HG03354 (cell line): ENCODE measurements around the gene PVALEF.
"Not testable (repeated sequence)": the region's sequence is repeated elsewhere in the genome, so short reads cannot be mapped to it uniquely, and the experiment has no call there.

Experiments
- ATAC-seq: cut with Tn5 transposase; IDR thresholded peaks from one replicate; pipeline ENCODE4 v1.9.1; 2021; ENCODE audit warnings: mild to moderate bottlenecking; ENCODE audit not compliant: unreplicated experiment, poor library complexity, severe bottlenecking

Gene PVALEF

DNA sequence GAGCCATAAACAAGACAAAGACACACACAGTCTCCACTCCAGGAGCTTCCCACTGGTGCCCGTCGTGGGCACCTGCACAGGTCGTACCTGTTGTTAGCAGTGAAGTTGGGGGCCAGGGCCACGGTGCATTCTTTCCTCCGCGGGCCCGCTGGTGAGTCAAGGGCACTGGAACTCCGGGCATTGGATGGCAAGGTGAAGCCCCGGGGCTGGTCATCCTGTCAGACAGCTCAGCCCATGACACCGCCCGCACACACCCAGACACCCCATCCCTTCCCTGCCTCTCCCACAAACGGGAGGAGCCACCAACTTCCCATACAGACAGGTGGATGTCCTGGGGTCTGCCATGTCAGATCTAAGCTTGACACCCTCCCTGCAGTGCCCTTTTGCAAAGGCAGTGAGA, 41.4 kb downstream of the PVALEF start:
- ATAC-seq: no peak

DNA sequence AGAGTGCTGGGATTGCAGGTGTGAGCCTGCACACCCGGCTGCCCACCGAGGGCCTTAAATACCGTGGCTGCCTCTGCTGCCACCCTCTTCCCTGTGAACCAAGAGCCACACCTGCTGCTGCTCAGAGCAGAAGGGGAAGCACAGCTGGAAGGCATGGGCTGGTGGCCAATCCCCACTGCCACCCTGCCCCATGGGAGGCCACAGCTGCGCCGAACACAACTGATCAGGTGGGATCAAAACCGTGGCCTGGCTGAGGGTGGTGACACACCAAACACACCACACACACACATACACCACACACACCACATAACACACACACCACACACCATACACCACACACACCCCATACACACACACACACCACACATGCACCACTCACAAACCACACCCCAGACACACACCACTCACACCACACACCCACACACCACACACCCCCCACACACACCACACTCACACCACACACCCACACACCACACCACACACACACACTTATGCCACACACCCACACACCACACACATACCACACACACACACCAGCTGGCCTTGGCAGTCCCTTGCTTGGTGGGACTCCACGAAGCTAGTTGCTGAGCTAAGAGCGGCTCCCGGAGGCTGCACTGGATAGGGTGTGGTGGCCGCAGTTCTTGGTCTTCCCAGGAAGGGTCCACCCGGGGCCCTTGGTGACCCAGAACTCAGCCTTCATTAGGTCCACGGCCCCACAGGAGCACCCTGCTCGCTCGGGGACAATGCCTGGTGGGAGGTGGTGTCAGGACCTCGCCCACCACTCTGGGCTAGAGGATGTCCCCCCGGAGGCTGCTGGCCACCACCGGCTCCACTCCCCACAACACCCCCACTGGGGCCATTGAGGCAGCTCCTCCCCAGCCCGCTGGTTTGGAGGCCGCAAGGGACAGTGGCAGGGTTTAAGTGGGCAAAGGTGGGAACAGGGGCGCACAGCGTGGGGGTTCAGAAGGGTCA, 42.6 kb downstream of the PVALEF start:
- ATAC-seq: no peak

DNA sequence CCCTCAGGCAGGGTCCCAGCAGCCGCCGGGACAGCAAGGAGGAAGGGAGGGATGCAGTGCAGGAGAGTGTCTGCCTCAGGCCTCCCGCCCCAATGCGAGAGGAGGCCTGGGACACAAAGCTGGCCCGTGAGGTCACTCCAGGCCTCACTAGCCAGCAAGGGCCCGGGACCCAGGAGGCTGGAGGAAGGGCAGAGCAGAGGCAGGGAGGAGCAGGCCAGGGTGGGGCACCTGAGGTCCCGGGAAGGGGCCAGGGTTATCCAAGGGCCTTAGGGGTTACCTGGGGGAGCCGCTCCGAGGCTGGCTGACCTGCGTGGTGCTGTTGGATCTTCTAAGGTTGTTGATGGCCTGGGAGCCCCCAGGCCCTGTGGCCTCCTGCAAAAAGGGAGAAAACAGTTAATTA, 43.3 kb downstream of the PVALEF start:
- ATAC-seq: no peak

DNA sequence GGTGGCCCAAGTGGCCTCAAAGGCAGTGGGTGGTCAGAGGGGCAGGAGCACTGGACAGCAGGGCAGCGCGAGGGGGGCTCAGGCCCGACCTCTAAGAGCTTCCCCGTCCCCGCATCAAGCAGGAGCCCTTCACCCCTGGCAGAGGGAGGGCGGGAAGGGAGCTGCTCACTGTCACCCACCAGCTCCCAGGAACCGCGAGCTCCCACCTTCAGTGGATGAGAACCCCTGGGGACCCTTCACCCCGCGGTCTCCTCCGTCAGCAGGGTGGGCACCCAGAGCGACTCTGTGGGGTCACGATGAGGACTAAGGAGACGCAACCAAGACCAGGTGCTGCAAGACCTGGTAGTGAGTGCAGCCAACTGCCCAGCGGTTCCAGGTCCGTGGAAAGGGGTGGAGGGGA, 43.8 kb downstream of the PVALEF start:
- no peak for ATAC-seq

DNA sequence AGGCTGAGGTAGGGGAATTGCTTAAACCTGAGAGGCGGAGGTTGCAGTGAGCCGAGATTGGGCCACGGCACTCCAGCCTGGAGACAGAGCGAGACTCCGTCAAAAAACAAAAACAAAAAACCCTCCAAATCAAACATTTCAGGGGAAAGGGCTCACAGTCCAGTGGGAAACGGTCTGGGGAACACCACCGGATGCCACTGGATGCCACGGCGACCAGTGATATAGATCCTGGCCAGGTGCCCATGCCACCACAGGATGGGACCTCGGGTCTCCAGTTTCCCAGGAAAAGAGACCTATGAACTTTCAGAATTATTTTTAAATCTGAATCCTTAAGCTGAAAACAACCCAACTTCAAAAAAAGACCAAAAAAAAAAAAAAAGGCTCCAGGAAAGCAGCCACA, 45.2 kb downstream of the PVALEF start:
- ATAC-seq: no peak

DNA sequence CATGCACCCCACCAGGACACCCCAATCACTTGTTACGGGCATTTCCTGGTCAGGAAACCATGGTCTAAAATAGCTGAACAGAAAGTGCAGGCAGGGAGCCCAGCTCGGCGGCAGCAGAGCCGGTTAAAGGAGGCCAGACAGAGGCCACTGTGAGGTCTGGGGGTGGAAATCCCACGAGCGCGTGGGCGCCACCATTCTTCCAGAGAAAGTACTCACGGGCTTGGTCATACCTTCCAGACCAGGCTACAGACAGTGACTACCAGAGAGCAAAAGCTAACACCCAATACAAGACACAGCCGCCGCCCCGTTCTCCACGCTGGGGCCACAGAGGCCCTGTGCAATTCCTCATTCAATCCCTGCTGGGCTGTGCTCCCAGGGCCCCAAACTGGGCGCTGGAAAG, 45.6 kb downstream of the PVALEF start:
- no peak for ATAC-seq

DNA sequence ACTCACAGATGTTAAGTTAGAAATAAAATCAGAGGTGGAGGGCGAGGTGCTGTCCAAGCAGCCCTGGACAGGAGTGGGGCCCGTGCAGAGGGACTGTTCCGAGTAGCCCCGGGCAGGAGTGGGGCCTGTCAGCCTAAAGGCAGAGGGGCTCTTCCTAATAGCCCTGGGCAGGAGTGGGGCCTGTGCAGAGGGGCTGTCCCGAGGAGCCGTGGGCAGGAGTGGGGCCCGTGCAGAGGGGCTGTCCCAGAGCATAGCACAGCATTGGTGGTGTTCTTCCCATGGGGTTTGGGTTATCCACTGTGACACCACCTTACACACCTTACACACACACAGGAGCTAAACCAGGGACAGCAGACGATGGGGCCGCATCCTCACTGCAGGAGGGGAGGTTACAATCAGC, 47.1 kb downstream of the PVALEF start:
- ATAC-seq: no peak

DNA sequence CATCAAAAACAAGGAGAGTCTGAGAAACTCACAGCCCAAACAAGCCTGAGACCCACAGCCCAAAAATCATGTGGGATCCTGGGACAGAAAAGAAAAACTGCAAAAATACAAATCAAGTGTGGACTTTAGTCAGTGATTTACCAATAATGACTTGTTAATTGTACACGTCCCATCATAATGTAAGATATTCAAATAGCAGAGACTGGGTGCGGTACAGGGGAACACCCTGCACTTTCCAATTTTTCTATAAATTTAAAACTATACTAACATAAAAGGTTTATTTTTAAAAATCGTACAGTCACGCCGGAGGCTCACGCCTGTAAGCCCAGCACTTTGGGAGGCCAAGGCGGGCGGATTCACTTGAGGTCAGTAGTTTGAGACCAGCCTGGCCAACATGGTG, 48.7 kb downstream of the PVALEF start:
- ATAC-seq: no peak

DNA sequence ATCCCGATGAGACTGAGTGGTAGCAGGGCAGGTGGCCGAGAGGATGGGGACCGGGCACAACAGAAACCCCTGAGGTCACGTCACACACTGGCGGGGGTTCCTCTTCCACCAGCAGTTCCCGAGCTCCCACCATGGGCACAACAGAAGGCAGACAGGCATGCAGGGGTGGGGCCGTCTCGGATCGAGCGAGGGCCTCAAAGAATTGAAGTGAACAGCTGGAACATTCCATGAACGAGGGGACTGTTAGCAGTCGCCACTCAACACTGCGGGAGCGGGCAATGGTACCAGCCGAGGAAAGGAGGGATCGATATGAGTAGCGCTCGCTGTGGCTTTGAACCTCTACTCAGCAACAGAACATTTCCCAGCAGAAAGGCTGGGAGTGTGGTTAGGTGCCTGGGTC, 52.2 kb downstream of the PVALEF start:
- ATAC-seq: no peak

DNA sequence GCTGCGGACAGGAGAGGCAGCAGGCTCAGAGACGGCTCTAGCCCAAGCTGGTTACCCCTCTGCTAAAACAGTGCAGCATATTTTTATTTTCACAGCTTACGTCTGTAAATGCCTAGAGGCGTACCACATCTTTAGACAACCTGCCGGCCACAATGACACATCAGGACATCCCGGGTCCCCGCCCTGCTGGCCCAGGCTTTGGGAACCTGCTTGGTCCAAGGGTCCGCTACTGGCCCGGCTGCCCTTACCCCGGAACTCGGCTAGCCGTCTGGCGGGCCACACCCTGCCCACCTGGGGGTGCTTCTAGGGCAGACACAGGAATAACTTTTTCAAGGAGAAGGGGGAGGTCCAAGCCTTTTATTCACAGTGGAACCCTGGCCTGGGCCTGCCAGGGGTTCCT, 53.2 kb downstream of the PVALEF start:
- ATAC-seq: no peak

DNA sequence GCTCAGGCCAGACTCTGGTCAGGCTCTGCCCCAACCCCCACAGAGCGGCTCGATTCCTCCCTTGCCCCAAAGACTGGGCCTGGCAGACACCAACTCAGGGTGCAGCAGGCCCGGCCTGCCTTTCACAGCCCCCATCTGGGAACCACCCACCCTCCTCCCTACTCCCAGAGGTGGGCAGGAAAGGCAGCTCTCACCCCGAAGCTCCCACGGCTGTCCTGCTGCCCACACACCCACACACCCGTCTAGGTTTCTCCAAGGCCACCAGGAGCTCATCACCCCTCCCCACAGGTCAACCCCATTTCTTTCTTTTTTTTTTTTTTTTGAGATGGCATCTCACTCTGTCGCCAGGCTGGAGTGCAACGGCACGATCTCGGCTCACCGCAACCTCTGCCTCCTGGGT, 53.7 kb downstream of the PVALEF start:
- ATAC-seq: no peak

DNA sequence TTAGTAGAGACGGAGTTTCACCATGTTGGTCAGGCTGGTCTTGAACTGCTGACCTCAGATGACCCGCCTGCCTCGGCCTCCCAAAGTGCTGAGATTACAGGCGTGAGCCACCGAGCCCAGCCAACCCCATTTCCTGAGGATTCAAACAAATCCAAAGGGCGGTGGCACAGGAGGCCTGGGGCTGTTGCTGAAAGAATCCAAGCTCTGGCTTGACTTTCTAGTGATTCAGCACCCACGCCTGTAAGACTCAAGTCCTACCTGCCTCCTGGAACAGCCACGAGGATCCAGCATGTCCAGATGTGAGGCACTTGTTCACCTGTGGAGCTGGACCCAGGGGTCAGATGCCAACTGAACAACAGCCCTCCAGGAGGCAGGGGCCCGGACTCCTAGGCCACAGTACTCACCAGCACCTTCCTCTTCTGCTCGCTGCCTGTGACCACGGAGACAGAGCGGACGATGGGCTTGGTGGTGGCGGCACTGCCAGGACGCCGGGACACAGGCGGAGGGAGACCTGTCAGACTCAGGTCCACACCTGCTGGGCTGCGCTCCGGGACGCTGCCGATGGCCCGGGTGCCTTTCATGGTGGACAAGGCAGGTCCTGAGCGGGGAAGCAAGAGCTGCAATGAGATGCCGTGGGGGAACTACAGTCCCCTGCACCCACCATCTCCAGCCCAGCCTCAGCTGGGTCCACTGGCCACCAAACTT, 54.3 kb downstream of the PVALEF start:
- no peak for ATAC-seq

DNA sequence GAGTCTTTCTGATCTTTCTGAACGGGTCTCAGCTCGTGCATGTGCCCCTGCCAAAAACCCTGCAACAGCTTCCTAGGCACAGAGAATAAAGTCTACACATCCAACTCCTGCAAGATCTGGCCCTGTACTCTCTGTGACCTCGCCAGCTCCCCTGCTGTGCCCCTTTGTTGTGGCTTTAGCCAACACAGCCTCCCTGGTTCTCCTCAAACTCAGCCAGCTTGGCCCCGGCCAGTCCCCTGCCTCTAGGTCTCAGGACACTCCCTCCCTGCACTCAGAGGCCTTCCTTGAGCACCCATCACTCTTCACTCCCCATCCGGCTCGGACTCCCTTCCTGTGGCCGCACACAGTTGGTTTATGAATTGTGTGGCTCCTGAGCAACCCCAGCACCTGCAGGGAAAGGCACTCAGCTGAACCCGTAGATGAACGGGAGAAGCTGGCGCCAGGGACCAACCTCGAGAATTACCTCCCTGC, 56.1 kb downstream of the PVALEF start:
- no peak for ATAC-seq

DNA sequence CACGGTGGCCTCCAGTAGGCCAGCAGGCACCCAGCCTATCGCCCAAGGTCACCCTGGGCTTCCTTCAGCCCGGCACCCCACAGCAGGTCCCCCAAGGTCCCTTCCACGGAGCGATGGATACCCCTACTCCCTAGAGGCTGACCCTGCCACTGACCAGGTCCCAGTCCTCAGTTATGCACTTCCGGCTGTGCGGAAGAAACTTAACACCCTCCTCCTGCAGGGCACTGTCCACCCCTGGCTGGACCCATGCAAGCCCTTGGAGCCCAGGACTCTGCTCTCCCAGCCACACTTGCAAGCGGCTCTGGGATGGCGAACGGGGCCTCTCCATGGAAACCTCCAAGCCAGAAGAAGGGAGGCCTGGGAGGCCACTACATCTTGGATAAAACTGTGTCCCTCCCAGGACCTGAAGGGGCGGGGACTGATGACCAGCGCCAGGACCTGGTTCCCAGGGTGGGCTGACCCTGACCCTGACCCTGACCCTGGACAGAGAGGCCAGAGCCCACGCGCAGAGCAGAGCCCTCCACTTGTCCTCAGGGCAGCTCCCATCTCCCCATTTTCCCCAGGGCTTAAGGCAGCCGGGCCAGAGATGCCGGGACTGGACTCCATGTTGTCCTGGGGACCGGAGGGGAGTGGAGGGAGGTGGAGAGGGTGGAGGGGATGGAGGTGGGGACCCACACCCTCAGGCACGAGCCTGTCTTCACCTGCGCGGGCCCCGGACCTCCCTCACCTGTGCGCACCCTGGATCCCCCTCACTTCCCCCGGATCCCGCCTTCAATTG, 56.7 kb downstream of the PVALEF start:
- ATAC-seq: no peak

DNA sequence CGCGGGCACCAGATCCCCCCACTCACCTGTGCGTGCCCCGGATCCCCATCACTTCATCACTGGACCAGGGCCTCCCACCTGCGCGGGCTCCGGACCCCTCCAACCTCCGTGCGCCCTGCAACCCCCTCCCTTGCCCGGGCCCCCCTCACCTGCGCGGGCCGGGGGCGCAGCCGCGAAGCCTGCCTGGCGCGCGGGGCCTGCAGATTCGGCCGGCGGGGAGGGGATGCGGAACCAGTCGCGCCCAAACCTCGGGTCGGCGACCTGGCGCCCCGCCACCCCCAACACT, 57.3 kb downstream of the PVALEF start:
- no peak for ATAC-seq

DNA sequence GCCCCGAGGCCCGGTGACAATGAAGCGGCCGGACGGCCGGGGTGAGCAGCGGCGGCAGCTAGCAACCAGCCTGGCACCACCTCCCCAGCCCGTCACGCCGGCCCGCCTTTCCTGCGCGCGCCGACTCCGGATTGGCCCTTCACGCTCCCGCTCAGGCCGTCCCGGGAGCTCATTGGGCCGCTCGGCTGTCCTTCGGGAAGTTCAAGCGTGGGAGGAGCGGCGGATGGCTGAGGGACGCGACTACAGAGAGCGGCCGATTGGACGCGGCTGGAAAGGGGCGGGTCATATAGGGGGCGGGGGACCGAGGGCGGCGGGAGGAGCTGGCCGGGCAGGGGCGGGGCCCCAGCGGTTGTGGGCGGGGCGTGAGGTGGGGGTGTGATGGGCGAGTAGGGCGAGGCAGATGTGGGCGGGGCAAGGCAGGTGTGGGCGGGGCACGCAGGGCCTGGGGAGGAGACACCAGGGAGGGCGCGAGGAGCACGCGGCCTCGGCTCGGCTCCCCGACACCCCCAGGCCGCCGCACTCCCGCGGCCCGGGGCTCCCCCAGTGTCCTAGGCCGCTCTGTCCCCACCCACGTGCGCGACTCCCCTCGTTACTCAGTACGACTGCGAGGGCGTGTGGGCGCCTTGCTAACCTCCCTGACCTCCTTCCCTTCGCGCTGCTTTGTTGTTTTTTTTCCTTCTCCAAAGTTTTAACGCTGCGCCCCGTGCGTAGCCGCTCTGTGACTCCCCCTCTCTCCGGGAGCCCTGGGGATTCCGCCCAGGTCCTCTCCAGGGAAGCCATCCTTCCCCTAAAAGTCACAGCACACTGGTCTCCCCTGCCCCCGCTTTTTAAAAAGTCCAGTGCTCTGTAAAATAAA, 57.8 kb downstream of the PVALEF start, which contains the start of gene CEP131:
Gene CEP131, minus strand, starts transcription at position 60 of the 856 bp plus-strand sequence. CDS start 2,909 bp downstream, outside the sequence.
- ATAC-seq: peak; percentile 94

DNA sequence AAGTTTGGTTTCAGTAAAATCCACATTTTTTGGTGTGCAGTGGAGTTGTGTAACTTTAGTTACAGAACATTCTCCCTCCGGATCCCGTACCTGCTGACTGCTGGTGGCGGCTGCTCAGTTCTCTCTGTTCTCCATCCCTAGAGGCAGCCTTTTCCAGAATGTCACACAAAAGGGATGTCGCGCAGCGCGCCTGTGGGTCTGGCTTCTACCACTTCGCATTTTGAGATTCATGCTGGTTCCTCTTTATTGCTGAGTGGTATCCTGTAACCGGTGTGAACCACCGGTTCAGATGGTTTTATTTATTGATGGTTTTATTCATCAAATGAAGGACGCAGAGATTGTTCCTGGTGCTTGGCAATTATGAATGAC, 58.4 kb downstream of the PVALEF start:
- ATAC-seq: no peak

DNA sequence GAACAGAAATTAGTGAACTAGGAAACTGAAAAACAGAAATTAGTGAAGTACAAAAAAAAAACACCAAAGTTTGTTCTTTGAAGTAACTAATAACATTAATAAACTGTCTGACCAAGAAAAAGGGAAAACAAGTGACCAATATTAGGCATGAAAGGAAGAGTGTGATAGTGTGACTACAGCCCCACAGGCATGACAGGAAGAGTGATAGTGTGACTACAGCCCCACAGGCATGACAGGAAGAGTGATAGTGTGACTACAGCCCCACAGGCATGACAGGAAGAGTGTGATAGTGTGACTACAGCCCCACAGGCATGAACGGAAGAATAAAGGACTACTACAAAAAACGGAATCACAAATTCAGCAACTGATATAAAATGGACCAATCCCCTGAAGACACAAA, 62.3 kb downstream of the PVALEF start:
- ATAC-seq: not testable (repeated sequence)

DNA sequence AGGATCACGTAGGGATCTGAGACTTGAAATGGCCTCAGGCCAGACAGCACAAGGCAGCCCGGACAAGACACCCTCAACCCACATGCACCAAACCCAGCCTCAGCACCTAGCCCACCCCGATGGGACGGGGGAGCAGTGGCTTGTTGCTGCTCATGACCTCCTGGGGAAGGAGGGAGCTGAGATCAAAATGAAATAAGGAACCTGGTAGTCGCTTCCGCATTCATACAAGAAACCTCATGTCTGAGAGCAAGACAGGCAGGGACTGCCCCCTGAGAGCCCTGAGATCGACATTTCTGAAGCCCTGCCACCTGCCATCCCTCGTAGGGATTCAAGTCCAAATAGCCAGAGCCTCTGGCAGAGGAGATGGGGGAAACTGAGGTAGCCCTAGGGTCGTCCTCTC, 63.1 kb downstream of the PVALEF start:
- no peak for ATAC-seq
